H1 (cell line): ENCODE measurements around the gene SPOCK3. TPM values are rescaled to one million over a fixed set of nuclear protein-coding genes. Genes with fewer than 3 reads are reported as not detected.

ENCODE experiments used
- SUZ12 ChIP-seq: fragments of 200-600 bp; sonication (generic); IDR thresholded peaks from 2 replicates; pipeline ENCODE4 v1.6.1; 2012; ENCODE audit warnings: mild to moderate bottlenecking, inconsistent platforms, low read length, moderate library complexity, mixed read lengths
- polyA plus RNA-seq, 7 experiments: library from polyadenylated mRNA; depleted of rRNA in 3 of 7; stranded (reverse) in 5 of 7; unstranded in 2 of 7; fragments of >200 nt in 5 of 7; fragments of 200-250 nt in 2 of 7; gene quantifications; 1 replicate in 5 of 7; 2 replicates in 1 of 7; 4 replicates in 1 of 7; pipeline versions ENCODE4 v1.2.1 to v1.2.3, GENCODE V29; 2011 to 2013; ENCODE audit warnings: missing spikeins in 2 of 7, mixed read lengths in 2 of 7
- total RNA-seq: library from RNA; stranded (reverse); fragmentation: NEBNext Ultra II Directional; extraction: Animal tissue kit (Norgen Biotek cat#: 25700); gene quantifications from 2 replicates; pipeline ENCODE4 v1.2.1, GENCODE V29; 2021
- TF ChIP-seq, protein P1 (sequence below): fragments of 300-600 bp; sonication (generic); IDR thresholded peaks from 2 replicates; pipeline ENCODE4 v1.7.1; 2012; ENCODE audit warnings: low read length, moderate library complexity, mild to moderate bottlenecking, inconsistent platforms; ENCODE audit not compliant: insufficient replicate concordance

The SPOCK3 gene
- total and polyA plus RNA-seq, 2 of the 8 experiments (the other 6 are each of a cell fraction or from before 2014, with no cell fraction given), result 0.14 to 0.60 TPM

- TF ChIP-seq, protein P1, sequence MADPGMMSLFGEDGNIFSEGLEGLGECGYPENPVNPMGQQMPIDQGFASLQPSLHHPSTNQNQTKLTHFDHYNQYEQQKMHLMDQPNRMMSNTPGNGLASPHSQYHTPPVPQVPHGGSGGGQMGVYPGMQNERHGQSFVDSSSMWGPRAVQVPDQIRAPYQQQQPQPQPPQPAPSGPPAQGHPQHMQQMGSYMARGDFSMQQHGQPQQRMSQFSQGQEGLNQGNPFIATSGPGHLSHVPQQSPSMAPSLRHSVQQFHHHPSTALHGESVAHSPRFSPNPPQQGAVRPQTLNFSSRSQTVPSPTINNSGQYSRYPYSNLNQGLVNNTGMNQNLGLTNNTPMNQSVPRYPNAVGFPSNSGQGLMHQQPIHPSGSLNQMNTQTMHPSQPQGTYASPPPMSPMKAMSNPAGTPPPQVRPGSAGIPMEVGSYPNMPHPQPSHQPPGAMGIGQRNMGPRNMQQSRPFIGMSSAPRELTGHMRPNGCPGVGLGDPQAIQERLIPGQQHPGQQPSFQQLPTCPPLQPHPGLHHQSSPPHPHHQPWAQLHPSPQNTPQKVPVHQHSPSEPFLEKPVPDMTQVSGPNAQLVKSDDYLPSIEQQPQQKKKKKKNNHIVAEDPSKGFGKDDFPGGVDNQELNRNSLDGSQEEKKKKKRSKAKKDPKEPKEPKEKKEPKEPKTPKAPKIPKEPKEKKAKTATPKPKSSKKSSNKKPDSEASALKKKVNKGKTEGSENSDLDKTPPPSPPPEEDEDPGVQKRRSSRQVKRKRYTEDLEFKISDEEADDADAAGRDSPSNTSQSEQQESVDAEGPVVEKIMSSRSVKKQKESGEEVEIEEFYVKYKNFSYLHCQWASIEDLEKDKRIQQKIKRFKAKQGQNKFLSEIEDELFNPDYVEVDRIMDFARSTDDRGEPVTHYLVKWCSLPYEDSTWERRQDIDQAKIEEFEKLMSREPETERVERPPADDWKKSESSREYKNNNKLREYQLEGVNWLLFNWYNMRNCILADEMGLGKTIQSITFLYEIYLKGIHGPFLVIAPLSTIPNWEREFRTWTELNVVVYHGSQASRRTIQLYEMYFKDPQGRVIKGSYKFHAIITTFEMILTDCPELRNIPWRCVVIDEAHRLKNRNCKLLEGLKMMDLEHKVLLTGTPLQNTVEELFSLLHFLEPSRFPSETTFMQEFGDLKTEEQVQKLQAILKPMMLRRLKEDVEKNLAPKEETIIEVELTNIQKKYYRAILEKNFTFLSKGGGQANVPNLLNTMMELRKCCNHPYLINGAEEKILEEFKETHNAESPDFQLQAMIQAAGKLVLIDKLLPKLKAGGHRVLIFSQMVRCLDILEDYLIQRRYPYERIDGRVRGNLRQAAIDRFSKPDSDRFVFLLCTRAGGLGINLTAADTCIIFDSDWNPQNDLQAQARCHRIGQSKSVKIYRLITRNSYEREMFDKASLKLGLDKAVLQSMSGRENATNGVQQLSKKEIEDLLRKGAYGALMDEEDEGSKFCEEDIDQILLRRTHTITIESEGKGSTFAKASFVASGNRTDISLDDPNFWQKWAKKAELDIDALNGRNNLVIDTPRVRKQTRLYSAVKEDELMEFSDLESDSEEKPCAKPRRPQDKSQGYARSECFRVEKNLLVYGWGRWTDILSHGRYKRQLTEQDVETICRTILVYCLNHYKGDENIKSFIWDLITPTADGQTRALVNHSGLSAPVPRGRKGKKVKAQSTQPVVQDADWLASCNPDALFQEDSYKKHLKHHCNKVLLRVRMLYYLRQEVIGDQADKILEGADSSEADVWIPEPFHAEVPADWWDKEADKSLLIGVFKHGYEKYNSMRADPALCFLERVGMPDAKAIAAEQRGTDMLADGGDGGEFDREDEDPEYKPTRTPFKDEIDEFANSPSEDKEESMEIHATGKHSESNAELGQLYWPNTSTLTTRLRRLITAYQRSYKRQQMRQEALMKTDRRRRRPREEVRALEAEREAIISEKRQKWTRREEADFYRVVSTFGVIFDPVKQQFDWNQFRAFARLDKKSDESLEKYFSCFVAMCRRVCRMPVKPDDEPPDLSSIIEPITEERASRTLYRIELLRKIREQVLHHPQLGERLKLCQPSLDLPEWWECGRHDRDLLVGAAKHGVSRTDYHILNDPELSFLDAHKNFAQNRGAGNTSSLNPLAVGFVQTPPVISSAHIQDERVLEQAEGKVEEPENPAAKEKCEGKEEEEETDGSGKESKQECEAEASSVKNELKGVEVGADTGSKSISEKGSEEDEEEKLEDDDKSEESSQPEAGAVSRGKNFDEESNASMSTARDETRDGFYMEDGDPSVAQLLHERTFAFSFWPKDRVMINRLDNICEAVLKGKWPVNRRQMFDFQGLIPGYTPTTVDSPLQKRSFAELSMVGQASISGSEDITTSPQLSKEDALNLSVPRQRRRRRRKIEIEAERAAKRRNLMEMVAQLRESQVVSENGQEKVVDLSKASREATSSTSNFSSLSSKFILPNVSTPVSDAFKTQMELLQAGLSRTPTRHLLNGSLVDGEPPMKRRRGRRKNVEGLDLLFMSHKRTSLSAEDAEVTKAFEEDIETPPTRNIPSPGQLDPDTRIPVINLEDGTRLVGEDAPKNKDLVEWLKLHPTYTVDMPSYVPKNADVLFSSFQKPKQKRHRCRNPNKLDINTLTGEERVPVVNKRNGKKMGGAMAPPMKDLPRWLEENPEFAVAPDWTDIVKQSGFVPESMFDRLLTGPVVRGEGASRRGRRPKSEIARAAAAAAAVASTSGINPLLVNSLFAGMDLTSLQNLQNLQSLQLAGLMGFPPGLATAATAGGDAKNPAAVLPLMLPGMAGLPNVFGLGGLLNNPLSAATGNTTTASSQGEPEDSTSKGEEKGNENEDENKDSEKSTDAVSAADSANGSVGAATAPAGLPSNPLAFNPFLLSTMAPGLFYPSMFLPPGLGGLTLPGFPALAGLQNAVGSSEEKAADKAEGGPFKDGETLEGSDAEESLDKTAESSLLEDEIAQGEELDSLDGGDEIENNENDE, result no peak
- no peak for TF ChIP-seq SUZ12
- TF ChIP-seq, all 59 proteins: peak for 0
These were observed 277.8 kb downstream of the SPOCK3 start (continued) for GRCh38 chr4:166956484-166956883.
